NB4 (cell line): ENCODE measurements around the gene FGF4.

ENCODE experiments used
- DNase-seq: peaks from one replicate; pipeline ENCODE4 v3.0.0; 2010; ENCODE audit warnings: low read depth
- H3K4me3 ChIP-seq: one replicate; pipeline ENCODE4 v1.5.1; 2011; ENCODE audit warnings: mild to moderate bottlenecking, low read depth, low read length, moderate library complexity
- CTCF ChIP-seq: IDR thresholded peaks from one replicate; pipeline ENCODE4 v1.5.1; 2012; ENCODE audit warnings: low read depth, low read length
- MAX ChIP-seq: IDR thresholded peaks from 2 replicates; pipeline ENCODE4 v1.6.1; 2011; ENCODE audit warnings: low read depth, low read length
- MYC ChIP-seq: IDR thresholded peaks from 2 replicates; pipeline ENCODE4 v1.6.1; 2011; ENCODE audit warnings: low read depth, low read length
- POLR2A ChIP-seq: IDR thresholded peaks from 2 replicates; pipeline ENCODE4 v1.6.1; 2011; ENCODE audit warnings: mild to moderate bottlenecking; ENCODE audit not compliant: insufficient read length; ENCODE audit errors: extremely low read depth

FGF4 gene

GRCh38 chr11:69748637-69749036, 26.5 kb downstream of the FGF4 start:
- TF ChIP-seq MYC (no peak), POLR2A (no peak), CTCF (no peak)
- H3K4me3 ChIP-seq, result no peak overlapping the region
- DNase-seq, result no peak

- no peak overlapping the region for H3K4me3 ChIP-seq
- TF ChIP-seq MAX (no peak), MYC (no peak), POLR2A (no peak), CTCF (no peak)
- DNase-seq, result no peak
These were observed 28.1 kb downstream of the FGF4 start for GRCh38 chr11:69746752-69747742.

- H3K4me3 ChIP-seq, result no peak overlapping the region
- TF ChIP-seq MYC (no peak), MAX (no peak), POLR2A (no peak), CTCF (no peak)
- DNase-seq, result no peak
These were observed 29.0 kb downstream of the FGF4 start for GRCh38 chr11:69746140-69746539.

GRCh38 chr11:69745201-69745600, 29.9 kb downstream of the FGF4 start:
- no peak for DNase-seq
- TF ChIP-seq MYC (no peak), MAX (no peak), POLR2A (no peak), CTCF (no peak)
- H3K4me3 ChIP-seq, result no peak overlapping the region

GRCh38 chr11:69744435-69744834, 30.7 kb downstream of the FGF4 start:
- no peak for TF ChIP-seq MAX
- TF ChIP-seq CTCF, result no peak
- no peak for TF ChIP-seq POLR2A
- TF ChIP-seq MYC, result no peak
- no peak for DNase-seq
- H3K4me3 ChIP-seq, result no peak overlapping the region
